Spleen (tissue), 11 donors: ENCODE measurements around the gene CHST8. TPM values are rescaled to one million over a fixed set of nuclear protein-coding genes. Genes with fewer than 3 reads are reported as not detected.

ENCODE experiments used
- DNase-seq: peaks from one replicate; pipeline ENCODE4 v3.0.0-alpha.2; 2020
- H3K27ac ChIP-seq, 8 donors: fragments of 200-600 bp; sonication (generic) in 7 of 8; 1 replicate in 4 of 8; 2 replicates in 4 of 8; pipeline versions ENCODE4 v1.5.0 to v1.8.0; 2016 to 2021; ENCODE audit warnings: inconsistent platforms in 4 of 8, mild to moderate bottlenecking in 4 of 8, moderate library complexity in 1 of 8
- H3K27me3 ChIP-seq, 7 donors: fragments of 200-600 bp; sonication (generic) in 6 of 7; replicated peaks in 1 of 7; 1 replicate in 4 of 7; 2 replicates in 3 of 7; pipeline versions ENCODE4 v1.5.0 to v1.8.0; 2016 to 2021; ENCODE audit warnings: inconsistent platforms in 3 of 7, mild to moderate bottlenecking in 1 of 7
- H3K36me3 ChIP-seq, 6 donors: fragments of 200-600 bp; sonication (generic) in 5 of 6; 1 replicate in 4 of 6; 2 replicates in 2 of 6; pipeline versions ENCODE4 v1.5.0 to v1.8.0; 2016 to 2021; ENCODE audit warnings: inconsistent platforms in 2 of 6
- H3K4me1 ChIP-seq, 6 donors: fragments of 200-600 bp; sonication (generic) in 5 of 6; 1 replicate in 3 of 6; 2 replicates in 3 of 6; pipeline versions ENCODE4 v1.5.0 to v1.8.0; 2016 to 2021; ENCODE audit warnings: inconsistent platforms in 3 of 6
- H3K4me3 ChIP-seq, 8 donors: fragments of 200-600 bp; sonication (generic) in 7 of 8; 1 replicate in 4 of 8; 2 replicates in 4 of 8; pipeline versions ENCODE4 v1.5.0 to v1.8.0; 2016 to 2021; ENCODE audit warnings: inconsistent platforms in 4 of 8, mild to moderate bottlenecking in 4 of 8, moderate library complexity in 2 of 8
- H3K9me3 ChIP-seq, 8 donors: fragments of 200-600 bp; sonication (generic) in 7 of 8; 1 replicate in 4 of 8; 2 replicates in 4 of 8; pipeline versions ENCODE4 v1.5.0 to v1.8.0; 2016 to 2021; ENCODE audit warnings: inconsistent platforms in 4 of 8
- POLR2A ChIP-seq, 3 donors: fragments of 450-650 bp; IDR thresholded peaks; one replicate each; pipeline ENCODE4 v1.5.1; 2017; ENCODE audit warnings: antibody characterized with exemption in 3 of 3, mild to moderate bottlenecking in 1 of 3
- POLR2AphosphoS5 ChIP-seq, 3 donors: sonication (generic); formaldehyde crosslinking; IDR thresholded peaks; one replicate each; pipeline ENCODE4 v1.5.1; 2017; ENCODE audit warnings: antibody characterized with exemption in 3 of 3
- WGBS, 5 donors: extraction: QIAGEN DNeasy Blood & Tissue Kit in 3 of 5; methylation state at CpG; one replicate each; pipeline versions ENCODE4 v1.1.5 to v1.1.7; 2013 to 2018; 5-methylcytosine and 5-hydroxymethylcytosine counted together
- intact Hi-C: fragments of 100-400 bp; cut with DNase I; formaldehyde crosslinking; loops from one replicate; pipeline ENCODE4 v1.15.0; 2023; ENCODE audit warnings: low total_unique reads
- polyA plus RNA-seq, 3 donors: library from polyadenylated mRNA; stranded (reverse); fragments of 200-250 nt; gene quantifications; one replicate each; pipeline ENCODE4 v1.2.1, GENCODE V29; 2013
- total RNA-seq, 7 donors: library from RNA; depleted of rRNA in 3 of 7; stranded (reverse); fragments of >200 nt in 3 of 7; fragmentation: NEBNext Ultra II Directional in 4 of 7; extraction: Animal tissue kit (Norgen Biotek cat#: 25700) in 4 of 7; gene quantifications; one replicate each; pipeline versions ENCODE4 v1.1.0 to v1.2.1, GENCODE V29; 2016 to 2021
- TF ChIP-seq, protein P1 (sequence below), 11 experiments: fragments of 200-600 bp in 7 of 11; fragments of 450-650 bp in 4 of 11; sonication (generic) in 4 of 11; IDR thresholded peaks in 8 of 11; conservative IDR thresholded peaks in 3 of 11; 1 replicate in 7 of 11; 2 replicates in 4 of 11; pipeline versions ENCODE4 v1.4.0 to v1.8.0; 2016 to 2021; ENCODE audit warnings: antibody characterized with exemption in 11 of 11, inconsistent platforms in 4 of 11, mild to moderate bottlenecking in 1 of 11
- donor health status: healthy with polysubstance abuse.
- donor health status: DM: no; HTN: no; CAD: no; lungs with moderate emphysema.
- donor health status: DM: no; HTN: no; CAD: no.
- donor health status: Bipolar disorder and iron deficiency.
- donor health status: healthy.
- donor health status: DM: no; HTN: no; CAD: no.
- donor health status: DM: yes; HTN: yes; CAD: no.

The CHST8 gene
- total and polyA plus RNA-seq, 10 donors, result 0.43 to 4.0 (median 1.6) TPM

DNA sequence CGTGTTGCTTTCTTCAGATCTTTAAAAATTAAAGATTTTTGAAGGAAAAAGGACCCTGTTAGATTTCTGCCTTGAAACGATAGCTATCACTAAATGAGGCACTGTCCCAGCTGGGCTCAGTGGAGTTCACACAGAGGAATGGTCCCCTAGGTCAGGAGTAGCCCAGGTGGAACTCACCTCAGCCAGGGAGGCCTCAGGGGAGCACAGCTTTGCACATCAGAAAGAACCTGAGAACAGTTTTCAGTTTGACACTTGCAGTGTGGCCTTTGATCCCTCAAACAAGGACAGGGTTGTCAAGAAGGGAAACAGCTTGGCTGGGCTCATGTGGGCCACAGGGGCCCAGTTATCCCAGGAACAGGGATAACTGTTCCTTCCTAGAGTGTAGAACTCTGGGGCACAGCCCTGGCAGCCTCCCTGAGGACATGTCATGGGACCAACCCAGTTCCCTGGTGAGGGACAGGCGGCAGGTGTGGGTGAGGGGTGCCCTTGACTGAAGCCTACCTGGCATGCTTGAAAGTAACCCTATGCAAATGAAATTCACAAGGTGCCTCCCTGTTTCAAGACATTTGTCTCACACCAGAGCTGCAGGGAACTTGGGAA is 59.4 kb downstream of the CHST8 start:
- peaks cover 0 to 37% (median 5%) of the 10 kb centered on the region in 7 donors for H3K27me3 ChIP-seq
- no peak overlapping the region for H3K27ac ChIP-seq
- no peaks in the 10 kb centered on the region for H3K9me3 ChIP-seq
- H3K36me3 ChIP-seq, result no peaks in the 10 kb centered on the region
- H3K4me1 ChIP-seq, result peaks cover 0 to 8% (median 0%) of the 10 kb centered on the region in 6 donors
- DNase-seq, result peak; percentile 53
- no peak overlapping the region for H3K4me3 ChIP-seq
- intact Hi-C loops, result no loop called here
- WGBS, 5 donors, result 63 to 72% (median 65%) methylated on average over 3 of the region's 3 CpGs
- TF ChIP-seq POLR2AphosphoS5 (IDR thresholded peaks at IDR 0.05) (no peak), POLR2A (IDR thresholded peaks at IDR 0.05) (no peak)
- TF ChIP-seq, protein P1, sequence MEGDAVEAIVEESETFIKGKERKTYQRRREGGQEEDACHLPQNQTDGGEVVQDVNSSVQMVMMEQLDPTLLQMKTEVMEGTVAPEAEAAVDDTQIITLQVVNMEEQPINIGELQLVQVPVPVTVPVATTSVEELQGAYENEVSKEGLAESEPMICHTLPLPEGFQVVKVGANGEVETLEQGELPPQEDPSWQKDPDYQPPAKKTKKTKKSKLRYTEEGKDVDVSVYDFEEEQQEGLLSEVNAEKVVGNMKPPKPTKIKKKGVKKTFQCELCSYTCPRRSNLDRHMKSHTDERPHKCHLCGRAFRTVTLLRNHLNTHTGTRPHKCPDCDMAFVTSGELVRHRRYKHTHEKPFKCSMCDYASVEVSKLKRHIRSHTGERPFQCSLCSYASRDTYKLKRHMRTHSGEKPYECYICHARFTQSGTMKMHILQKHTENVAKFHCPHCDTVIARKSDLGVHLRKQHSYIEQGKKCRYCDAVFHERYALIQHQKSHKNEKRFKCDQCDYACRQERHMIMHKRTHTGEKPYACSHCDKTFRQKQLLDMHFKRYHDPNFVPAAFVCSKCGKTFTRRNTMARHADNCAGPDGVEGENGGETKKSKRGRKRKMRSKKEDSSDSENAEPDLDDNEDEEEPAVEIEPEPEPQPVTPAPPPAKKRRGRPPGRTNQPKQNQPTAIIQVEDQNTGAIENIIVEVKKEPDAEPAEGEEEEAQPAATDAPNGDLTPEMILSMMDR (IDR thresholded peaks at IDR 0.05 in 8 of 11, conservative IDR thresholded peaks at IDR 0.05 in 3 of 11), result no peak

DNA sequence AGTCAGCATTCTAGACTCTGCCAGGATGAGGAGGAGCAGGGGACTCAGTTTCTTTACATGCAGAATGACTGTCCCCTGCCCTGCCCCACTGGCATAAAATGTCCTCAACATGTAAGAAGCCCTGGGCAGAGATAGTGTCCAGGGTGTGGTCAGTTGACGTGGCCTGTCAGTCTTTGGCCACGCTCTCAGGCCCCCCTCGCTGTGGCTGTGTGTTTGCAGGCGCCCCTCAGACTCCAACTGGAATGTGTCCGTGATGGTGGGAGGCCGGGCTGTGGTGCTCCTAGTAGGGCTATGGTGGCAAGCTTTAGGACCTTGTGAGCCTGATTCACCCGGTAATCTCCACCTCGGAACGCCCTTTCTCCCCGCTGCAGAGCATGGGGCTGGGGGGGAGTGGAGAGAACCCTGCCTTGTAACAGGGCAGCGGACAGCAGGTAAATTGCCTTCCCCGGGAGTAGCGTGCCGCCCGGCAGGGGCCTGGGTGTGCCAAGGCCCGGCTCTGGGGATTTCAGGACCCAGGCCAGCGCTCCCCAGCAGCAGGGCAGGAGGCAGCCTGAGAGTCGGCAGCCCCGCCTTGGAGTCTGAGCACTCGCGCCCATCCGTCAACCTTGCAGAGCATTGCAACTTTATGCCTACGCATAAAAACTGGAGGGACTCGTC is 62.3 kb downstream of the CHST8 start:
- Histone ChIP-seq H3K27ac (no peak overlapping the region), H3K9me3 (no peaks in the 10 kb centered on the region), H3K27me3 (peaks cover 0 to 64% (median 5%) of the 10 kb centered on the region in 7 donors), H3K4me3 (no peak overlapping the region), H3K4me1 (peaks cover 0 to 8% (median 0%) of the 10 kb centered on the region in 6 donors), H3K36me3 (no peaks in the 10 kb centered on the region)
- peak; percentile 76 for DNase-seq
- 19 to 59% (median 22%) methylated on average over 6 to 24 of the region's 24 CpGs for WGBS, 5 donors
- intact Hi-C loops, result no loop called here
- TF ChIP-seq, protein P1 (IDR thresholded peaks at IDR 0.05 in 8 of 11, conservative IDR thresholded peaks at IDR 0.05 in 3 of 11), result no peak
- no peak for TF ChIP-seq POLR2A (IDR thresholded peaks at IDR 0.05)
- TF ChIP-seq POLR2AphosphoS5 (IDR thresholded peaks at IDR 0.05), result peak in 2 of 3 donors; percentile 15 to 40

DNA sequence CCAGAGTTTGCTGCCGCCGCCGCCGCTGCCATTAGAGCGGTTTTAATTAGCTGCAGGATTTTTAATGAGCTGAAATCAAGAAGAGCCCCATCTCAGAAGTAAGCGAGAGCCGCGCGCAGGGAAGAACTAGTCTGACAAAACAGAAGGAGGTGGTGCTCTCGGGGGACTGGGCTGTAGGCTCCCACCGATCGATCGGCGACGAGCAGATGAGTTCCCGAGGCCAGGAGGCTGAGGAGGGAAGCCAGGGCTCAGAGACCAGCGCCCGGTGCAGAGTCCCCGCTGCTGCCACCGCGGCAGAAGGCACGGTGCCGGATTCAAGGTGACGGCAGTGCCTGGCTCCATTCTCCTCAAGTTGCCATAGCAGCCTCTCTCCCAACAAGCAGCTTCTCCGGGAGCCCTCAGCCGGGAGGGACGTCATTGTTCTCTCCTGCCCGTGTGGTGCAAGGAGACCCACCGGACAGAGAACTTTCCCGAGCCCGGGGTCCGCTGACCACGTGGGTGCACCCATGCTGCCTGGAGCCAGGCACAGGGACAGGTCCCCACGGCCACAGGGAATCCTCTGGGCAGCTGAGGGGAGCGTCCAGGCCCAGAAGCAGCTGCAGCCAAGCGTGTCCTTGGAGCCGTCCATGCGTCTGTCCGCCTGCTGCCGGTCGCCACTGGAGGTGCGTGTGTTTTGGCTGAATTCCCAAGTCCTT is 62.9 kb downstream of the CHST8 start:
- H3K4me3 ChIP-seq, result no peak overlapping the region
- H3K4me1 ChIP-seq, result peaks cover 0 to 8% (median 0%) of the 10 kb centered on the region in 6 donors
- TF ChIP-seq POLR2A (IDR thresholded peaks at IDR 0.05) (no peak), POLR2AphosphoS5 (IDR thresholded peaks at IDR 0.05) (no peak)
- TF ChIP-seq, protein P1 (IDR thresholded peaks at IDR 0.05 in 8 of 11, conservative IDR thresholded peaks at IDR 0.05 in 3 of 11), result no peak
- WGBS, 5 donors, result 28 to 36% (median 30%) methylated on average over 33 to 42 of the region's 42 CpGs
- H3K36me3 ChIP-seq, result no peaks in the 10 kb centered on the region
- H3K27ac ChIP-seq, result no peak overlapping the region
- no peaks in the 10 kb centered on the region for H3K9me3 ChIP-seq
- intact Hi-C loops, result no loop called here
- peak; percentile 60 for DNase-seq
- H3K27me3 ChIP-seq, result peaks cover 0 to 68% (median 5%) of the 10 kb centered on the region in 7 donors

DNA sequence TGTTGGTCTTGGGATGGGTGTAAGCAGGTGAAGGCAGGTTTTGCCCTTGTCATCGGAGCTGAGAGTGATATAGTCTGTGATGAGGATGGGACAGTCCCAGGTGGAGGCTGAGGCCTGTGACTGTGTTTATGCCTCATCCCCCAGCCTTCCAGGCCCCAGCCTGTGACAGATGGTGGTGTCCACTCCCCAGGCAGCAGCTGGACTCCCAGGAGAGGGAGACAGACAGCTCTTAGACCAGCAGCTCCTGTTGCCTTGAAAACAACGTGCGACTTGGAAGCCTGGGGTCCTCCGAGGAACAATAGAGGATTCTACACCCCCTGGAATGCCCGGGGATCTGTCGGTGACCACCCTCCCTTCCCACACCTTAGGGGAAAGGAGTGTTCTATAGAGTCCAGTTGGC is 63.8 kb downstream of the CHST8 start:
- peak; percentile 32 for DNase-seq
- WGBS, 5 donors, result 85 to 98% (median 88%) methylated on average over 6 of the region's 6 CpGs
- intact Hi-C loops, result no loop called here
- no peaks in the 10 kb centered on the region for H3K36me3 ChIP-seq
- H3K4me1 ChIP-seq, result peaks cover 0 to 8% (median 0%) of the 10 kb centered on the region in 6 donors
- H3K9me3 ChIP-seq, result no peaks in the 10 kb centered on the region
- no peak for TF ChIP-seq POLR2A (IDR thresholded peaks at IDR 0.05)
- no peak for TF ChIP-seq POLR2AphosphoS5 (IDR thresholded peaks at IDR 0.05)
- TF ChIP-seq, protein P1 (IDR thresholded peaks at IDR 0.05 in 8 of 11, conservative IDR thresholded peaks at IDR 0.05 in 3 of 11), result no peak
- no peak overlapping the region for H3K27ac ChIP-seq
- H3K4me3 ChIP-seq, result no peak overlapping the region
- peaks cover 0 to 68% (median 5%) of the 10 kb centered on the region in 7 donors for H3K27me3 ChIP-seq
